HCT116 (cell line): Measurements from ENCODE around the gene THEMIS. TPM values are rescaled to one million over a fixed set of nuclear protein-coding genes. Genes with fewer than 3 reads are reported as not detected.

ENCODE experiments used
- ATAC-seq: fragments of 200-7000 bp; cut with Tn5 transposase; 2 replicates; pipeline ENCODE4 v1.9.1; 2020; ENCODE audit warnings: mild to moderate bottlenecking, moderate library complexity
- BruUV-seq: library from RNA; stranded (reverse); fragments of 400-500 nt; replicated peaks from 2 replicates; lab custom pipeline; 2021; lab: Mats Ljungman, UMichigan
- CTCF ChIA-PET: fragments of 300-600 bp; sonication (Branson Sonifier 250); formaldehyde crosslinking; loops from one replicate; lab custom pipeline; 2021; ENCODE audit warnings: antibody characterized with exemption; lab: Charles Lee
- POLR2A ChIA-PET: fragments of 300-600, 350-600 bp; sonication (Branson Sonifier 250); formaldehyde crosslinking; loops from one replicate; lab custom pipeline; 2021; ENCODE audit warnings: antibody characterized with exemption; lab: Charles Lee
- RAD21 ChIA-PET, 2 experiments: fragments of 300-600 bp; sonication (Branson Sonifier 250); formaldehyde crosslinking; loops; one replicate each; lab custom pipeline; 2023; ENCODE audit warnings: low total read pairs in 2 of 2; ENCODE audit not compliant: uncharacterized antibody in 2 of 2, unreplicated experiment in 2 of 2, low non-redundant PET in 1 of 2; lab: Charles Lee
- DNase-seq: peaks from one replicate; pipeline ENCODE4 v3.0.0-alpha.2; 2010; ENCODE audit warnings: low read depth, low spot score
- H2AFZ ChIP-seq: fragments of 200-600 bp; shearing (Covaris generic), sonication (generic); 2 replicates; pipeline ENCODE4 v1.6.1; 2017; ENCODE audit warnings: low read depth, mixed run types, mixed read lengths, antibody characterized with exemption, low read length; ENCODE audit not compliant: poor library complexity, severe bottlenecking
- H3K27ac ChIP-seq: 2 replicates; pipeline ENCODE4 v1.5.1; 2012; ENCODE audit warnings: low read depth, low read length
- H3K27me3 ChIP-seq: fragments of 200-600 bp; sonication (generic); 2 replicates; pipeline ENCODE4 v1.6.1; 2016; ENCODE audit warnings: mixed run types, low read length, mixed read lengths; ENCODE audit not compliant: insufficient read depth
- H3K36me3 ChIP-seq, 2 experiments: fragments of 200-500 bp in 1 of 2; fragments of 200-600 bp in 1 of 2; sonication (Bioruptor generic) in 1 of 2; sonication (generic) in 1 of 2; 2 replicates each; pipeline versions ENCODE4 v1.5.1 to v1.6.1; 2014 to 2016; ENCODE audit warnings: low read length in 2 of 2, inconsistent platforms in 1 of 2, mixed read lengths in 1 of 2, mixed run types in 1 of 2; ENCODE audit not compliant: insufficient read depth in 2 of 2, control insufficient read depth in 1 of 2
- H3K4me1 ChIP-seq, 2 experiments: fragments of 200-600 bp in 1 of 2; sonication (generic) in 1 of 2; 2 replicates each; pipeline versions ENCODE4 v1.5.1 to v1.6.1; 2012 to 2017; ENCODE audit warnings: low read length in 2 of 2, inconsistent platforms in 1 of 2, mild to moderate bottlenecking in 1 of 2, mixed read lengths in 1 of 2, mixed run types in 1 of 2, moderate library complexity in 1 of 2; ENCODE audit not compliant: insufficient read depth in 2 of 2, control insufficient read depth in 1 of 2
- H3K4me2 ChIP-seq: fragments of 200-600 bp; sonication (generic); 2 replicates; pipeline ENCODE4 v1.6.1; 2017; ENCODE audit warnings: mixed run types, low read length, mixed read lengths
- H3K4me3 ChIP-seq, 2 experiments: fragments of 200-600 bp in 1 of 2; sonication (generic) in 1 of 2; replicated peaks in 1 of 2; 2 replicates each; pipeline ENCODE4 v1.5.1; 2011 to 2016; ENCODE audit warnings: low read length in 2 of 2, control low read depth in 1 of 2, low read depth in 1 of 2, mild to moderate bottlenecking in 1 of 2, mixed read lengths in 1 of 2, mixed run types in 1 of 2
- H3K79me2 ChIP-seq: fragments of 200-600 bp; sonication (generic); 2 replicates; pipeline ENCODE4 v1.6.1; 2017; ENCODE audit warnings: mild to moderate bottlenecking, mixed run types, low read length, moderate library complexity, mixed read lengths; ENCODE audit not compliant: insufficient read depth
- H3K9ac ChIP-seq: fragments of 200-600 bp; sonication (generic); 2 replicates; pipeline ENCODE4 v1.6.1; 2016; ENCODE audit warnings: low read length, mixed read lengths
- H3K9me2 ChIP-seq: fragments of 200-600 bp; sonication (generic), shearing (Covaris generic); 2 replicates; pipeline ENCODE4 v1.6.1; 2017; ENCODE audit warnings: mixed run types, mild to moderate bottlenecking, moderate library complexity; ENCODE audit not compliant: insufficient read depth
- H3K9me3 ChIP-seq, 2 experiments: fragments of 200-500 bp in 1 of 2; fragments of 200-600 bp in 1 of 2; sonication (Bioruptor generic) in 1 of 2; sonication (generic) in 1 of 2; 2 replicates each; pipeline ENCODE4 v1.6.1; 2014 to 2017; ENCODE audit warnings: low read length in 2 of 2, mixed read lengths in 2 of 2, inconsistent platforms in 1 of 2, low read depth in 1 of 2, mild to moderate bottlenecking in 1 of 2, mixed run types in 1 of 2, moderate library complexity in 1 of 2; ENCODE audit not compliant: control insufficient read depth in 1 of 2, insufficient read depth in 1 of 2
- H4K20me1 ChIP-seq: fragments of 200-600 bp; sonication (generic), shearing (Covaris generic); 2 replicates; pipeline ENCODE4 v1.6.1; 2017; ENCODE audit warnings: mixed run types, mild to moderate bottlenecking, moderate library complexity; ENCODE audit not compliant: insufficient read depth
- ATF3 ChIP-seq: IDR thresholded peaks from 2 replicates; pipeline ENCODE4 v1.6.1; 2012
- CBX3 ChIP-seq: IDR thresholded peaks from 2 replicates; pipeline ENCODE4 v1.6.1; 2012; ENCODE audit warnings: low read depth
- CEBPB ChIP-seq: IDR thresholded peaks from 2 replicates; pipeline ENCODE4 v1.6.1; 2012; ENCODE audit warnings: low read depth
- EGR1 ChIP-seq: IDR thresholded peaks from 2 replicates; pipeline ENCODE4 v1.6.1; 2012; ENCODE audit warnings: low read depth
- ELF1 ChIP-seq: IDR thresholded peaks from 2 replicates; pipeline ENCODE4 v1.6.1; 2012; ENCODE audit warnings: low read depth, borderline replicate concordance
- EZH2phosphoT487 ChIP-seq: fragments of 200-600 bp; IDR thresholded peaks from 2 replicates; pipeline ENCODE4 v1.6.1; 2018; ENCODE audit warnings: antibody characterized with exemption, borderline replicate concordance
- FOSL1 ChIP-seq: IDR thresholded peaks from 2 replicates; pipeline ENCODE4 v1.6.1; 2012; ENCODE audit warnings: low read depth
- JUND ChIP-seq: IDR thresholded peaks from 2 replicates; pipeline ENCODE4 v1.6.1; 2012
- MAX ChIP-seq: IDR thresholded peaks from 2 replicates; pipeline ENCODE4 v1.6.1; 2012
- POLR2A ChIP-seq: IDR thresholded peaks from 2 replicates; pipeline ENCODE4 v1.7.0; 2011; ENCODE audit warnings: borderline replicate concordance; ENCODE audit not compliant: insufficient read depth, insufficient read length; ENCODE audit errors: extremely low read depth
- RAD21 ChIP-seq: IDR thresholded peaks from 2 replicates; pipeline ENCODE4 v1.6.1; 2012; ENCODE audit warnings: low read depth, mild to moderate bottlenecking
- SIN3A ChIP-seq: IDR thresholded peaks from 2 replicates; pipeline ENCODE4 v1.6.1; 2012; ENCODE audit warnings: low read depth
- SP1 ChIP-seq: IDR thresholded peaks from 2 replicates; pipeline ENCODE4 v1.6.1; 2012; ENCODE audit warnings: low read depth
- SRF ChIP-seq: IDR thresholded peaks from 2 replicates; pipeline ENCODE4 v1.6.1; 2012; ENCODE audit warnings: low read depth
- TCF7L2 ChIP-seq: IDR thresholded peaks from 2 replicates; pipeline ENCODE4 v1.7.0; 2011; ENCODE audit warnings: borderline replicate concordance, inconsistent platforms; ENCODE audit not compliant: insufficient read depth, insufficient read length; ENCODE audit errors: extremely low read depth
- YY1 ChIP-seq: IDR thresholded peaks from 2 replicates; pipeline ENCODE4 v1.6.1; 2011; ENCODE audit warnings: low read length, low read depth, moderate library complexity, mild to moderate bottlenecking; ENCODE audit not compliant: insufficient replicate concordance; ENCODE audit errors: extremely low read depth
- ZBTB33 ChIP-seq: IDR thresholded peaks from 2 replicates; pipeline ENCODE4 v1.6.1; 2011; ENCODE audit warnings: mild to moderate bottlenecking, low read length, moderate library complexity; ENCODE audit not compliant: insufficient replicate concordance; ENCODE audit errors: extremely low read depth
- ZFX ChIP-seq: fragments of 450-650 bp; IDR thresholded peaks from 2 replicates; pipeline ENCODE4 v1.6.1; 2017
- ZNF274 ChIP-seq: fragments of 200-500 bp; sonication (Bioruptor generic); IDR thresholded peaks from 2 replicates; pipeline ENCODE4 v1.6.1; 2014; ENCODE audit warnings: mild to moderate bottlenecking, low read depth, low read length, inconsistent platforms
- intact Hi-C: fragments of 100-400 bp; cut with micrococcal nuclease; formaldehyde crosslinking; loops from 2 replicates; pipeline ENCODE4 v1.10.0; 2022
- total RNA-seq: library from RNA; stranded (reverse); gene quantifications from one replicate; pipeline ENCODE4 v1.2.1, GENCODE V29; 2021; ENCODE audit not compliant: unreplicated experiment

THEMIS gene
- total RNA-seq, 1 experiment from 2014 or later = 0.20 TPM

- Histone ChIP-seq H3K9ac (no peak overlapping the region), H4K20me1 (no peaks in the 10 kb centered on the region), H3K9me3 (no peaks in the 10 kb centered on the region), H3K4me3 (no peak overlapping the region), H2AFZ (no peak overlapping the region)
- no TSS peak for BruUV-seq
- DNase-seq = no peak
- ChIA-PET RAD21 (no interaction called here), CTCF (no interaction called here)
- no peak for TF ChIP-seq POLR2A
- TF ChIP-seq MAX = no peak
- TF ChIP-seq ZFX = no peak
- no peak for TF ChIP-seq JUND
- no peak for TF ChIP-seq RAD21
- no peak for TF ChIP-seq ZNF274
- TF ChIP-seq, all 23 proteins: peak for 0
- no peak for ATAC-seq
- intact Hi-C loops = no loop called here
- H3K27ac ChIP-seq = no peak overlapping the region
- H3K4me2 ChIP-seq = no peak overlapping the region
- H3K27me3 ChIP-seq = no peaks in the 10 kb centered on the region
- H3K79me2 ChIP-seq = no peaks in the 10 kb centered on the region
- POLR2A ChIA-PET = no interaction called here
- no peaks in the 10 kb centered on the region for H3K36me3 ChIP-seq
- H3K9me2 ChIP-seq = no peaks in the 10 kb centered on the region
- no peaks in the 10 kb centered on the region for H3K4me1 ChIP-seq
Measured at GRCh38 chr6:127880429-127880828, 20.4 kb downstream of the THEMIS start.

- intact Hi-C loops = no loop called here
- Histone ChIP-seq H3K9me2 (no peaks in the 10 kb centered on the region), H3K9me3 (no peaks in the 10 kb centered on the region), H3K4me1 (no peaks in the 10 kb centered on the region), H4K20me1 (no peaks in the 10 kb centered on the region), H3K4me2 (no peak overlapping the region), H3K4me3 (no peak overlapping the region), H3K36me3 (no peaks in the 10 kb centered on the region), H2AFZ (no peak overlapping the region), H3K27me3 (no peaks in the 10 kb centered on the region), H3K27ac (no peak overlapping the region), H3K9ac (no peak overlapping the region), H3K79me2 (no peaks in the 10 kb centered on the region)
- ATAC-seq = no peak
- TF ChIP-seq SIN3A (no peak), FOSL1 (no peak), MAX (no peak), ZFX (no peak), RAD21 (no peak), ATF3 (no peak), SRF (no peak), ZBTB33 (no peak), CBX3 (no peak), EZH2phosphoT487 (no peak), ELF1 (no peak), EGR1 (no peak), YY1 (no peak), TCF7L2 (no peak), JUND (no peak), SP1 (no peak), CEBPB (no peak)
- RAD21 ChIA-PET = no interaction called here
- no peak for DNase-seq
- POLR2A ChIA-PET = no interaction called here
- CTCF ChIA-PET = no interaction called here
- BruUV-seq = no TSS peak
Measured at GRCh38 chr6:127879685-127880084, 21.2 kb downstream of the THEMIS start.
